K562 (cell line): Measurements from ENCODE around the gene AHNAK. TPM values are rescaled to one million over a fixed set of nuclear protein-coding genes. Genes with fewer than 3 reads are reported as not detected.

ENCODE experiments used
- ARID3A ChIP-seq: IDR thresholded peaks from 2 replicates; pipeline ENCODE4 v1.6.1; 2012; ENCODE audit warnings: low read depth, low read length, improper control_type of control experiment, borderline replicate concordance
- BCOR ChIP-seq: fragments of 450-650 bp; IDR thresholded peaks from 2 replicates; pipeline ENCODE4 v1.6.1; 2016
- CEBPB ChIP-seq: fragments of 450-650 bp; IDR thresholded peaks from 2 replicates; pipeline ENCODE4 v1.6.1; 2016; ENCODE audit warnings: missing genetic modification characterization, missing compliant biosample characterization
- EWSR1 ChIP-seq: fragments of 450-650 bp; IDR thresholded peaks from 2 replicates; pipeline ENCODE4 v1.6.1; 2018; ENCODE audit warnings: borderline replicate concordance, mild to moderate bottlenecking, low read depth, moderate library complexity; ENCODE audit not compliant: partially characterized antibody
- FOXM1 ChIP-seq, 2 experiments: fragments of 450-650 bp in 1 of 2; sonication (generic) in 1 of 2; formaldehyde crosslinking in 1 of 2; IDR thresholded peaks; 2 replicates each; pipeline versions ENCODE4 v1.6.1 to v1.9.0; 2017 to 2022; ENCODE audit warnings: low read depth in 2 of 2, mild to moderate bottlenecking in 2 of 2, missing genetic modification reagents in 1 of 2, moderate library complexity in 1 of 2
- GABPB2 ChIP-seq: fragments of 250-450 bp; sonication (Bioruptor Pico); conservative IDR thresholded peaks from 2 replicates; pipeline ENCODE4 v1.5.1; 2021; ENCODE audit warnings: mild to moderate bottlenecking
- HMGN3 ChIP-seq: IDR thresholded peaks from 2 replicates; pipeline ENCODE4 v1.6.1; 2011; ENCODE audit warnings: borderline replicate concordance, low read depth, mild to moderate bottlenecking, mixed read lengths, low read length; ENCODE audit not compliant: insufficient read length; ENCODE audit errors: extremely low read depth
- IFI16 ChIP-seq: fragments of 250-450 bp; sonication (Bioruptor Pico); IDR thresholded peaks from 2 replicates; pipeline ENCODE4 v2.1.2; 2022; ENCODE audit warnings: mild to moderate bottlenecking, inconsistent platforms
- NKRF ChIP-seq: fragments of 450-650 bp; IDR thresholded peaks from 2 replicates; pipeline ENCODE4 v1.6.1; 2016; ENCODE audit warnings: borderline replicate concordance
- PTRF ChIP-seq: fragments of 450-650 bp; IDR thresholded peaks from 2 replicates; pipeline ENCODE4 v1.6.1; 2016; ENCODE audit warnings: mild to moderate bottlenecking, missing genetic modification characterization, missing compliant biosample characterization
- TAF1 ChIP-seq: IDR thresholded peaks from 2 replicates; pipeline ENCODE4 v1.6.1; 2011; ENCODE audit warnings: mild to moderate bottlenecking, low read length, moderate library complexity; ENCODE audit not compliant: insufficient read depth, control insufficient read depth, severe bottlenecking; ENCODE audit errors: extremely low read depth
- TAF15 ChIP-seq: fragments of 200-400 bp; formaldehyde crosslinking; IDR thresholded peaks from 2 replicates; pipeline ENCODE4 v1.6.1; 2017; ENCODE audit warnings: mild to moderate bottlenecking, low read depth, low read length, moderate library complexity
- TFAM ChIP-seq: fragments of 250-450 bp; sonication (Bioruptor Pico); conservative IDR thresholded peaks from 2 replicates; pipeline ENCODE4 v1.5.0; 2021; ENCODE audit warnings: mild to moderate bottlenecking, moderate library complexity
- THRA ChIP-seq: fragments of 450-650 bp; IDR thresholded peaks from 2 replicates; pipeline ENCODE4 v1.6.1; 2017; ENCODE audit warnings: mild to moderate bottlenecking, moderate library complexity
- XRCC3 ChIP-seq: fragments of 450-650 bp; IDR thresholded peaks from 2 replicates; pipeline ENCODE4 v1.6.1; 2017; ENCODE audit warnings: mild to moderate bottlenecking, moderate library complexity
- YY1 ChIP-seq, 3 experiments: IDR thresholded peaks; 2 replicates each; pipeline ENCODE4 v1.6.1; 2011; ENCODE audit warnings: low read length in 2 of 3, mild to moderate bottlenecking in 2 of 3, moderate library complexity in 2 of 3, borderline replicate concordance in 1 of 3, control low read depth in 1 of 3, low read depth in 1 of 3; ENCODE audit not compliant: insufficient read depth in 3 of 3, insufficient replicate concordance in 2 of 3, control insufficient read depth in 1 of 3, insufficient read length in 1 of 3; ENCODE audit errors: extremely low read depth in 1 of 3
- ZNF197 ChIP-seq: fragments of 200-800 bp; sonication (Bioruptor generic); IDR thresholded peaks from 2 replicates; pipeline ENCODE4 v1.6.1; 2016; ENCODE audit warnings: low read depth, missing genetic modification characterization, missing compliant biosample characterization
- ZNF212 ChIP-seq: fragments of 450-650 bp; formaldehyde crosslinking; IDR thresholded peaks from 2 replicates; pipeline ENCODE4 v1.4.0; 2020; ENCODE audit warnings: mild to moderate bottlenecking
- ZNF507 ChIP-seq: conservative IDR thresholded peaks from 2 replicates; pipeline ENCODE4 v1.6.1; 2017; ENCODE audit warnings: missing genetic modification characterization, missing compliant biosample characterization
- ZNF584 ChIP-seq: fragments of 200-800 bp; sonication (Bioruptor generic); IDR thresholded peaks from 2 replicates; pipeline ENCODE4 v1.6.1; 2016; ENCODE audit warnings: low read depth, mild to moderate bottlenecking, missing genetic modification characterization, missing compliant biosample characterization
- ZNF589 ChIP-seq: fragments of 200-800 bp; sonication (Bioruptor generic); IDR thresholded peaks from 2 replicates; pipeline ENCODE4 v1.6.1; 2016; ENCODE audit warnings: low read depth, missing genetic modification characterization, missing compliant biosample characterization
- polyA plus RNA-seq, 8 experiments: library from polyadenylated mRNA; depleted of rRNA in 4 of 8; stranded (reverse) in 5 of 8; unstranded in 3 of 8; fragments of >200 nt; fragmentation: Nextera tagmentation in 2 of 8; fragmentation: Illumina TruSeq in 1 of 8; extraction: Ambion mirVana in 2 of 8; extraction: Trizol in 1 of 8; gene quantifications; 2 replicates each; pipeline versions ENCODE4 v1.2.1 to v1.2.3, GENCODE V29; 2011 to 2014; ENCODE audit warnings: inconsistent platforms in 1 of 8, missing spikeins in 1 of 8
- total RNA-seq, 7 experiments: library from RNA; depleted of rRNA in 6 of 7; stranded (reverse); fragments of >200 nt in 6 of 7; fragmentation: Illumina TruSeq in 2 of 7; extraction: Trizol in 2 of 7; gene quantifications; 2 replicates each; pipeline versions ENCODE4 v1.2.1 to v1.2.3, GENCODE V29; 2011 to 2021; ENCODE audit warnings: low replicate concordance in 1 of 7

Gene AHNAK
- total and polyA plus RNA-seq, 9 of the 15 experiments (the other 6 are each of a cell fraction or from before 2014, with no cell fraction given) = 1.5 to 89.7 (median 45.0) TPM

GRCh38 chr11:62542750-62543567, 3.6 kb downstream of the AHNAK start (continued):
- TF ChIP-seq ARID3A (no peak), ZNF589 (no peak), NKRF (no peak), TAF1 (no peak), PTRF (tag) (no peak), FOXM1 (IDR thresholded peaks at IDR 0.05; ENCODE audit: low read depth) (no peak), FOXM1 (CRISPR knock-in tag; IDR thresholded peaks at IDR 0.05; ENCODE audit: low read depth) (no peak), HMGN3 (peak; percentile 75), XRCC3 (no peak), ZNF212 (CRISPR knock-in tag) (no peak), YY1 (IDR thresholded peaks at IDR 0.05; ENCODE audit: borderline replicate concordance in 1 of 3, control insufficient read depth in 1 of 3, extremely low read depth in 1 of 3, insufficient read depth in 3 of 3, insufficient read length in 1 of 3, insufficient replicate concordance in 2 of 3, low read depth in 1 of 3, low read length in 2 of 3) (peak in 1 of 3 experiments; percentile 39), BCOR (no peak), EWSR1 (no peak), CEBPB (tag) (no peak), TAF15 (no peak), IFI16 (CRISPR knock-in tag) (0 out of 2 replicates have a peak, but pooled peaks have one; percentile 35), TFAM (CRISPR knock-in tag) (no peak), ZNF584 (no peak), ZNF507 (tag) (no peak), GABPB2 (CRISPR knock-in tag) (no peak), THRA (no peak), ZNF197 (CRISPR knock-in tag) (no peak)
